GM11168 (cell line): ENCODE results near the gene MICAL1.
"Not testable (repeated sequence)": the region's sequence is repeated elsewhere in the genome, so short reads cannot be mapped to it uniquely, and the experiment has no call there.

Experiments
- in situ Hi-C: fragments of 300-500 bp; cut with MboI; formaldehyde crosslinking; loops from one replicate; pipeline ENCODE4 v1.12.0; 2022; ENCODE audit warnings: low sequenced_read_pairs; ENCODE audit not compliant: unreplicated experiment

MICAL1 gene

GRCh38 chr6:109478222-109478805 lies 22.7 kb upstream of the MICAL1 start:
- in situ Hi-C loops: no loop called here

DNA sequence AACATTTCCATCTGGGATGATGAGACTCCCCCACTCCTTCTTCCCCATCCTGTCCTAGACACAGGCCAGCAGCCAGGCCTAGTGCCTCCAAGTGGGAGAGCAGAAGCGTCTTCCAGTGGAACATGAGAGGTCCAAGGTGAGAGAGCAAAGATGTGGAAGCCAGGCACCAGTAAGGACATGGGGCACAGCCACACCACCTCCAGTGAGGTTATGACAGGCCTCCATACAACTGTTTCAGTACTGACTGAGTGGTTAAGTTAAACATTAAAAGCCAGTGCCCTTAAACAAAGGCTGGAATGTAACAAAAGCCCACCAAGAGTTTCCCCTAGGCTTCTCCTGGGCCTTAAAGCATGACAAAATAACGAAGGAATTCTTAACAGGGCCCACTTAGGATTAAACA lies 22.2 kb upstream of the MICAL1 start:
- in situ Hi-C loops: no loop called here

DNA sequence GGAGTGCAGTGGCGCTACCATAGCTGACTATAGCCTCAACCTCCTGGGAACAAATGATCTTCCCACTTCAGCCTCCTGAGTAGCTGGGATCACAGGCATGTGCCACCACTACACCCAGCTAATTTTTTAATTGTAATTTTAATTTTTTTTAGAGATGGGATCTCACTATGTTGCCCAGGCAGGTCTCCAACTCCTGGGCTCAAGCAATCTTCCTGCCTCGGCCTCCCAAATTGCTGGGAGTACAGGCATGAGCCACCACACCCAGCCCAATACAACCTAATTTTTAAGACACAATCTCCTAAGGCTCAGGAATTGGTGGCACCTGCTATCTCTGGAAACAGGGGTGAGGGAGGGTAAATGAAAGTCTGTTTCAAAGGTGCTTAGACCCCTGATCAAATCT lies 21.6 kb upstream of the MICAL1 start:
- in situ Hi-C loops: no loop called here

GRCh38 chr6:109475625-109476024 lies 20.1 kb upstream of the MICAL1 start:
- in situ Hi-C loops: no loop called here

- in situ Hi-C loops: no loop called here
Observed at GRCh38 chr6:109474995-109475394, 19.4 kb upstream of the MICAL1 start.

- in situ Hi-C loops: no loop called here
Observed at GRCh38 chr6:109473120-109473519, 17.5 kb upstream of the MICAL1 start.

DNA sequence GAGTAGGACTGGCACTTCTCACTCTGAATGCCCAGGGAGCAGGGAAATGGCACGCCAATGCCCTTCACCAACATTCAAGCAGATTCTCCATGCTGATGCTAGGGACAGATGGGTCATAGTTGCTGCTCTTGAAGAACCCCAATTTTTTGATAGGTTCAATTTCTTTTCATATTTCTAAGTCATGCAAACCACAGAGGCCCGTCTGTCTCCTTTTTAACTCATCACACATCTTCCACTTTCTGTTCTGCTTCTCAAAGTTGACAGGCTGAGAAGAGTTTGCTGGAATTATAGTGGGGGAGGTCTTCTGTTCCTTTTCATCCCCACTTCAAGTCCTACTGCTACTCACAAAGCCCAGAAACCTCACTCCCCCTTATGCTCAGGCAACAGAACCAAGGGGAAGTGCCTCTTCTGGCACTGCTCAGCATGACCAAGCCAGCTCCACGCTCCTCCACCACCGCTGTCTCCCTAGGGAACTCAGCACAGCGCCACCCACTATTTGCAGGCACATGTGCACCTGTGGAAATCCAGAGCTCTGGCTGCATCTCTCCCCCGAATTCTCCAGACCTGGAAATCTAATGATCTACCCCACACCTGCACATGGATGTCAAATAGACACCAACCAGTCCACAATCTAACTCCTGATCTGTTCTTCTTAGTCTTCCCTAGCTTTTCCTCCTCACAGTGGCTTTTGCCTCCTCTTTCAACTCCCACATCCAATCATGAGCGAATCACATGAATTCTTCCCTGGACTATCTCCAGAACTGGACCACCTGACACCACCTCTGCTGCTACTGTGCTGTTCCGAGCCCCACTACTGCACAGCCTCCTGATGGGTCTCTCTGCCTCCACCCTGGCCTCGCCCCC lies 16.8 kb upstream of the MICAL1 start:
- in situ Hi-C loops: no loop called here

GRCh38 chr6:109471105-109471810 lies 15.7 kb upstream of the MICAL1 start:
- in situ Hi-C loops: no loop called here

GRCh38 chr6:109469591-109470189 lies 14.1 kb upstream of the MICAL1 start:
- in situ Hi-C loops: no loop called here

- in situ Hi-C loops: no loop called here
Observed at GRCh38 chr6:109467696-109468095, 12.1 kb upstream of the MICAL1 start.

DNA sequence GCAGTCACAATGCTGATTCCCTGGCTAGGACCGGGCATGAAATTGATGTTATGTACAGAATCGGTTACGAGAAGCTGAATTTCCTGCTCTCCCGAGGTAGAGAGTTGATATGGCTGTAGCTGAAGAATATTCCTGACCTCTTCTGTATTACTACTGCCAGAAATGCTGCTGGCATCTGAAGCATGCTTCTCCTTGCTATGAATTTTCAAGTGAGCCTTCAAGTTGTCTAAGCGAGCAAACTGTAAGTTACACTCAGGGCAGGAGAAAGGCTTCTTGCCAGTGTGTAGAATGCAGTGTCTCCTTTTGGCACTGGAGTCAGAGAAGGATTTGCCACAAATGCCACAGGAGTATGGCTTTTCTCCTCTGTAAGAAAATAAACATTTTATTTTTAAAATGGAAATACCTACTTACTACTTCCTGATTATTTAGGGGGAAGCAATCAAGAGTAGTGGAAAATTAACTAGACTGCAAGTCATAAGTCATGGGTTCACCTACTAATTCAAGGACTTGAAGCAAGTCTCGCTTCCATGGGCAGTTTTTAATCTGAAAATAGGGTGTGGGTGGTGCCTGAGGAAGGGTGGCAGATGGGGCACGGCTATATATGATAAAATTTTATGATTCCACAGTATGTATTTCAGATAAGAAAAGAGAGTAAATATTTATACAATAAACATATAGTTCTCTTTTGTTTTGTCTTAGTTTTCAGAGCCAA lies 10.8 kb upstream of the MICAL1 start:
- in situ Hi-C loops: no loop called here

DNA sequence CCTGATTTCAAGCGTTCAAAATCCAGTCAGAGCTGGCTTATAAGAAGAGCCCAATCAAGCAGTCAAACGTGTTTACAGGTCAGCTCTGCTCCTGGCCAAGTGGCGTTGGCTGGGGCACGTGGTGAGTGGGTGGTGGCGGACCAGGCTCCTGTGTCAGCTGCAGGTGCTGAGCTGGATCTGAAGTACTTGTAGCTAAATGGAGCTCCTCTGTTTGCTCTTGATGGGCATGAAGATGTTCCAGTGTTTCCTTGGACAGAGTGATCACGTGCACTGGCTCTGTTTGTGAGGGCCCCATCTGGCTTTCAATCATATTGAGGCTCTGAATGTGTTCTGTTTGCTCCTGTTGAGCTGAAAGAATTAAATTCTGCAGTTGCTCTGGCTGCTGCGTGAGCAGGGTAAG lies 10.2 kb upstream of the MICAL1 start:
- in situ Hi-C loops: no loop called here

DNA sequence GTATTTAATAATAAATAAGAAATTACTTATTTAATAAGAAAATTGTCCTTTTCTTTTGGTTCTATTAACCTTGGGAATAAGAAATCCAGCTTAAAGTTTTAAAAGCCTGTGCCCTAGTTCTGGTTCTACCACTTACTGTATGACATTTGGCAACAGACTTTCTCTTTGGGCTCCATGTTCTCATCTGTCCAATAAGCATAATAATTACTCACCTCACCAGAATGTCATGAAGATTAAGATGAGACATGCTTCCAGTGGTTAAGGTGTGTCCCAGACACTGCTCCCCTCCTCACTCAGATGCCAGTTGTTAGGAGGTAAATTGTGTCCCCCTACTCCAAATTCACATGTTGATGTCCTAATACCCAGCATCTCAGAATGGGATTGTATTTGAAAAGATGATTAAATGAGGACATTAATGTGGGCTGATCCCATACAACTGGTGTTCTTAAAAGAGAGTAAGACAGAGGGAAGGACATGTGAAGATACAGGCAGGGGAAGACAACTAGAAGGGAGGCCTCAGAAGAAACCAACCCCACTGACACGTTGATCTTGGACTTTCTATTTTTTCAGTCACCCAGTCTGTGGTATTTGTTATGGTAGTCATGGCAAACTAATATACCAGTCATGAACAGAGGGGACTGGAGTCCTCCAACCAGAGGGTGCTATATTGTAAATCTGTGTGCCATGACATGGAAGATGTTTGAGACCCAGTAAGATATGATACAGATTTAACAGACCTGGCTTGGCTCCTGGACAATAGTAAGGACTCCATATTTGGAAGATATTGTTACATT lies 6.4 kb upstream of the MICAL1 start:
- in situ Hi-C loops: no loop called here

GRCh38 chr6:109461205-109461604 lies 5.6 kb upstream of the MICAL1 start:
- in situ Hi-C loops: not testable (repeated sequence)

DNA sequence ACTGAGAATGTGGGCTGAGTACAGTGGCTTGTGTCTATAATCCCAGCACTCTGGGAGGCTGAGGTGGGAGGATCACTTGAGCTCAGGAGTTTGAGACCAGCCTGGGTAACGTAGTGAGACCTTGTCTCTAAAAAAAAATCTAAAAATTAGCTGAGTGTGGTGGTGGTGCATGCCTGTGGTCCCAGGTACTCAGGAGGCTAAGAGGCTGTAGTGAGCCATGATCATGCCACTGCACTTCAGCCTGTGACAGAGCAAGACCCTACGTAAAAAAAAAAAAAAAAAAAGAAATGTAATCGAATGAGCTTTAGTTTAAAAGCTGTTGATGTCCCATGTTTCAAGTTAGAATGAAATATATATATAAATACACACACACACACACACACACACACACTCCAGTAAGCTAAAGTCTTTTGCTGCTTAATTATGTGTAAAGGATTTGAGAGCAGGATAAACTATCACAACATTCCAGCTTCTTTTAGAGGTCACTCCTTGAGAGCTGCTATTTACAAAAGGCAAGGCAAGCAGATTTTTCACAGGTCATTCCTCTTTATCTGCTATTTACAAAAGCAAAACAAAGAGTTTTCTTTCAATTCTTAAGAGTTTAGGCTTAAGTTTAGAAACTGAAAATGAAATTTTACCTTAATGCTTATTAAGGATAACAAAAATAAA lies 4.7 kb upstream of the MICAL1 start:
- in situ Hi-C loops: no loop called here

DNA sequence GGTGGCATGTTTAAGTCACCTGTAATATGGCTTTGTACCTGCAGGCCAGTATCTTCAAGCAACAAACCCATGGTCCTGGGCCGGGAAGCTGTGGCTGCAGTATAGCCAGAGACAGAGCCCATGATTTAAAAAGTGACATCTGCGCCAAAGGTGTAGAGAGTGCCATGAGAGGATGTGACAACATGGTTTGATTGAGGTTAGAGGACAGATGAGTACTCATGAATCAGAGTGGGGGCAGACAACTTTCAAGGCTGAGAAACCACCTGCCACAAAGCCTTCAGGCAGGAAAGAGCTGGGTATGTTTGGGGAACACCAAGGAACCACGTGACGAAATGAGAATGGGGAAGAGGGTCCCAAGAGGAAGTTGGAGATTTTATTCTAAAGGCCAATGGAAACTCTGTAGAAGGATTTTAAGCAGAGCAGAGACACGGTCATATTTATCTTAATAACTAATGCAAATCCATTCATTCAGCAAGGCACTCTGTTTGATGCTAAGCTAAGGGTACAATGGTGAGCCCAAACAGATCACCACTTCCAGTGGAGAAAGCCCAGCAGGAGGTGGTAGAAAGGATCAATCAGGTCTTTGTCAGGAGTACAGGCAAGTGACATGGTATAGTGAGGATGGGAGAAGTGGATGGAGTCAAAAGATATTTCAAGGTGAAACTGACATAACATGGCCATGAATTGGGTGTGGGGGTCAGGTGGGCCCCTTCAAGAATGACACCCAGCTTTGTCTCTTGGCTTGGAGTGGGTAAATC lies 3.4 kb upstream of the MICAL1 start:
- in situ Hi-C loops: no loop called here

DNA sequence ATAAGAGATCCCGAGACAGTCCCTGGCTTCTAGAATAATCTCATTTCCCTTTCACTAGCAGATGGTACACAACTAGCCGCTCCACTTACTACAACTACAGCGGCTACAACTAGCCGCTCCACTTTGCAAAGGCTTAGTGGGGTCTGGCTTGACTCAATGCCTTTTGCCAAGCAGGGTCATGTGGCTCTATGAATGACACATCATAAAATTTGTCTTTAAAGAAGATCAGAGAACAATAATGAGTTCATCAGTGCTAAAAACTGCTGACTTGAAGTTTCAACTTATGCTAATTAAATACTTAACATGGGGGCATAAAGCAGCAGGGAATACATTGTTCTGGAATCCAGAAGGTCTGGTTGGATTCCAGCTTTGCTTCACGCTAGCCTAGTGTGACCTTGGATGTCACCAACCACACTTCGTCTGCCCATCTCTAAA lies 2.0 kb upstream of the MICAL1 start:
- in situ Hi-C loops: no loop called here
